Epithelial cell of prostate (primary cell): ENCODE results near the gene PDK4.
"Not testable (repeated sequence)": the region's sequence is repeated elsewhere in the genome, so short reads cannot be mapped to it uniquely, and the experiment has no call there.

ENCODE experiments used
- DNase-seq: peaks from one replicate; pipeline ENCODE4 v3.0.0-alpha.2; 2011; ENCODE audit warnings: low read depth, low spot score
- H3K27ac ChIP-seq: fragments of 450-650 bp; 2 replicates; pipeline ENCODE4 v1.5.1; 2017; ENCODE audit warnings: mild to moderate bottlenecking

Gene PDK4

DNA sequence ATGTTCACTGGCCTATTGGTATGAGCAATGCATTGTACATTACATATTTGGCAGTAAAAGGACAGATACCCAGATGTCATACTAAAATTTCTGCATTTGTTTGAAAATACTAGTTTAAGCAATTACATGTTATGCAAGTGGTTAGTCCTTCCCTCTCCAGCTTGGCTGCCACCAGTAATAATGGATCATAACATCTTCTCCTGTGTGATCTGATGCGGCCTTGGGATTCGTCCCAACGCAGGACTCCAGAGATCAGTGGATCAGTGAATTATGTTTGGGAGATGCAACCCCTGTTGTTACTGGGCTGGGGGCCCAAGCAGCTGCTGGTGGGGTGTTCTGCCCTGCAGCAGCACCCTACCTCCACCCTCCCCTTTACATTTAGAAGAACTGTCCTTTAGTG lies 11.2 kb upstream of the PDK4 start:
- no peak overlapping the region for H3K27ac ChIP-seq
- no peak for DNase-seq

DNA sequence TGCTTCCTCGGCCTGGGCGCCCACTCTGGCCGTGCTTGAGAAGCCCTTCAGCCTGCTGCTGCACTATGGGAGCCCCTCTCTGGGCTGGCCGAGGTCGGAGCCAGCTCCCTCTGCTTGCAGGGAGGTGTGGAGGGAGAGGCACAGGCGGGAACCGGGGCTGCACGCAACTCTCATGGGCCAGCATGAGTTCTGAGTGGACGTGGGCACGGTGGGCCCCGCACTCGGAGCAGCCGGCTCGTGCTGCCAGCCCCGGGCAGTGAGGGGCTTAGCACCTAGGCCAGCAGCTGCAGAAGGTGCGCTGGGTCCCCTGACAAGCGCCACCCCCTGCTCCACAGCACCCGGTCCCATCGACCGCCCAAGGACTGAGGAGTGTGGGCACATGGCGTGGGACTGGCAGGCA lies 9.0 kb upstream of the PDK4 start:
- no peak for DNase-seq
- H3K27ac ChIP-seq: no peak overlapping the region

DNA sequence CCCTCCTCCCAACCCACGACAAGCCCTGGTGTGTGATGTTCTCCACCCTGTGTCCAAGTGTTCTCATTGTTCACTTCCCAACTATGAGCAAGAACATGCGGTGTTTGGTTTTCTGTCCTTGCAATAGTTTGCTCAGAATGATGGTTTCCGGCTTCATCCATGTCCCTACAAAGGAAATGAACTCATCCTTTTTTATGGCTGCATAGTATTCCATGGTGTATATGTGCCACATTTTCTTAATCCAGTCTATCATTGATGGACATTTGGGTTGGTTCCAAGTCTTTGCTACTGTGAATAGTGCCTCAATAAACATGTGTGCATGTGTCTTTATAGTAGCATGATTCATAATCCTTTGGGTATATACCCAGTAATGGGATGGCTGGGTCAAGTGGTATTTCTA lies 8.5 kb upstream of the PDK4 start:
- not testable (repeated sequence) for DNase-seq, H3K27ac ChIP-seq

DNA sequence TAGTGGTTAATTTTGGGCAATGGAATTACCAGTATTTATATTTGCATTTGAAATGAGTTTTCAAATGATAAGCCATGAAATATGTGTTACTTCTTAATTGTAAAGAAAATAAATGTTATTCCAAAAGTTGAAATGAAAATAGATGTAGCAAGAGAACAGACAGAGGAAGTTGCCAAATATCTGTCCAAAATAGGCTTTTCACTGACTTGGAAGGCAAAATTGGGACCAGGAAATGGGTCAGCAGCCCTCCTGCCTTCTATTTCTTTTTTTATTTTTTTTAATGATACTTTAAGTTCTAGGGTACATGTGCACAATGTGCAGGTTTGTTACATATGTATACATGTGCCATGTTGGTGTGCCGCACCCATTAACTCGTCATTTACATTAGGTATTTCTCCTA lies 8.1 kb upstream of the PDK4 start:
- not testable (repeated sequence) for H3K27ac ChIP-seq, DNase-seq

DNA sequence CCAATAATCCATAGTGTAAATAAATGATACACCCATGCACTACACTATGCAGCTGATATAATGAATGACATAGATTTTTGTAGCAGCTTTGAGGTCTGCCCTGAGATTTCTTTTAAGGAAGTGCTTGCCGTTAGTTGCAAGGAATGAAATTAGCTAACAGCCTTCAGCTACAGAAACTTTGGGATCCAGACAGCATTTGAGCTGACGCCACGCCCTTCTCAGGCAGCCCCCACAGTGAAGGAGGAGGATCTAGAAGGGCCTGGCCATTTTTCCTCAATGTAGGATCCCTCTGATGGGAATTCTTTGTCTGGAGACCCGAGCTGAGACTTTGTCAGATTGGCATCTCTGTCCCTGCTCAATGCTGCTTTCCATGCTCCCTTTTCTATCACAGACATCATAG lies 6.1 kb upstream of the PDK4 start:
- no peak overlapping the region for H3K27ac ChIP-seq

DNA sequence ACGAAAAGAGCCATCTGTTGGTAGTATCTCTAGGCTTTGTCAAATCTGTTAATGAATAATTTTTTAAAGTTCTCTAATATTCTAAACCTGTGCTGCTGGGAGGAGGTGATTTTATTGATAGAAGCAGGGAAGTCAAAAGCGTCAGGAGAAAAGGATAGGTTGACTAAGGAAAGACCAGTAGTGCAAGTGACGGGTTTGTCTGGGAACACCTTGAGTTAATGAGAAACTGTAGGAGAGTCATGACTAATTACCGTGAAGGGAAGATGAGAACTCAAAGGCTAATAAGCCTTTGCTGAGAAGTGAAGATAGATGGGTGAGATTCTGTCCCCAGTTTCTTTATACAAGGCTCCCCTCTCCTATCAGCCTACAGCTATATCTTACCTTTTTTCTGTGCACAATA lies 5.0 kb upstream of the PDK4 start:
- no peak for DNase-seq
- H3K27ac ChIP-seq: no peak overlapping the region

More for the DNA sequence above, 6.1 kb upstream of the PDK4 start:
- no peak for DNase-seq

DNA sequence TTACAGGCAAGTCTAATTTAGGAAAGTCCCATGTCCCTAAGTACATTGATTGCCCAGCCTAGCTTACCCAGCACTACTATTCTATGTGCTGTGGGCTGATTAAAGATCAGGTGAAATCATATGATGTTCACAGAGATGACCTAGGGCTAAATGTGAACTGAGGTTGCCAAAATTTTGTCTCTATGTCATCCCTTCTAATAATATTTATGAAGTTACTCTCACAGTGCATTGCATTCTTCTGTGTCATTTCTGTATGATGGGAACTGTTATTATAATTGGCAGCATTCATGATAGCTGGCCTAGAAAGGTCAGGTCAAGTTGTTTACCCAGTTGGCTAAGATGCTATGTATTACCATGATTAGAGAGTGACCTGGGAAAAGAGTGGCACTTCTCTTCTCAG lies 2.8 kb upstream of the PDK4 start:
- H3K27ac ChIP-seq: no peak overlapping the region
- no peak for DNase-seq

DNA sequence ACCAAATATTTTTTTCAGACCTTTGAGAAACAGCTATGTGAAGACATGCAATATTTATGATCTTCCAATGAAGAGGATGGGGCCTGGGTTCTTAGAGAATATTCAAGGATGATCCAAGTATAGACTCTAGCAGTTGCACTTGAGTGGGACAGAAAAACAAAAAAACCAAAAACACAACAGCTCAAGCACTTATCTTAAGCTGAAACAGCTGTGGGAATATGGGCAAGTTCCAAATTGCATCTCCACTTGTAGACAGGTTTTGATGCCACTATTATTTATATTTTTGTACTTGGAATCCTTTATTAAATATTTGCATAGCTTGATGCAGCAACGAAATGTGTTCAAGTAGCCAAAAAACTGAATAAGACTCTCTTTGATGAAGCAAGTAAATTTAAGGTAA lies 2.2 kb upstream of the PDK4 start:
- no peak for DNase-seq
- H3K27ac ChIP-seq: no peak overlapping the region

DNA sequence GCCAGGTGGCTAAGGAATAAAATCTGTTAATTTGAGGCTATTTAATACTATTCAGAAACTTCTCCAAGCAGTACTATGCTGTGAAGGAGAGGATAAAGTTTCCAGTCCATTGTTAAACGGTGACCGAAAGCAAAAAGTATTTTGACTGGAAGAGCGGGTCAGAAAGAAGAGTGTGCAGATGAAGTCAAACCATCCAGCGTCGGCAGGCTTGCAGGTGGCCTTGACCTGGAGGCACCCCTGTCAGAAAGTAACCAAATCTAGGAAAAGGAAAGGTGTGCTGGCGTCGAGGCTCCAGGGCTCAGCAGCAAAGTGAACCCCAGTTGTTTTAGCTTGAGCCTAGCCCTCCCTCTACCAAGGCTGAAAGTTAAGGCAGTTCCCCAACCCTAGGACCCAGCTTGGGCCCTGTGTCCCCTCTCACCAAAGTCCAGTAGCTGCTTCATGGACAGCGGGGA lies 544 bp downstream of the PDK4 start:
- DNase-seq: no peak
- H3K27ac ChIP-seq: no peak overlapping the region

DNA sequence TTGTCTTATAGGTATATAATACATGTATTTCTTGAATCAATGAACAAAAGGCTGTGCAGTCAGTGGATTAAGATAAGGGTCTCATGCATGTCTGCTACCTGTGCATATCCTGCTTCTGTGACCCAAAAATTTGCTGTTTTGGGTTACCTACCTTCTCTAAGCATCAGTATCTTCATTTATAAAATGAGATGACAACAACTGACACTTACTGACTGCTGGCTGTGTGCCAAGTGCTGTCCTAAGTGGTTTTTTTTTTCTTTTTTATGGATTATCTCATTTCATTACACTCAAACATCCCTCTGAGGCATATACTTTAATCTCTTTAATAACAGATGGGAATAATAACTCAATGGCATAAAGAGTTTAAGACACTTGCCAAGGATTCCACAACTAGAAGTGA lies 2.1 kb downstream of the PDK4 start:
- DNase-seq: no peak

DNA sequence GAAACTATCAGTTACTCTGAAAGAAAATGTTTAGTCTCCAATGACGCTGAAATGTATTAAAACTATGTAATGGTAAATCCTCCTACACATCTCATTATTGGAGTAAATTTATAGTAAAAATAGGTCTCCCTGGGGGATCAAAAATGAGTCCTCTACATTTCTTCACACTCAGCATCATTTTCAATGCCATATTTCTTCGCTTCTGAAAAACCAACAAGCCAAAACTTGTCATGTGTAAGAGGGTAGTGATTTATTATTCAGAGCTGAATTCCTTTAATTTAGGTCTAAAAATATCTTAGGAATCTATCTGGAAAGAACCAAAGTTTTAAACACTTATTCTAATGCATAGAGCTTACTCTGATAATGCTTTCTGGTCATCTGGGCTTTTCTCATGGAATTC lies 3.0 kb downstream of the PDK4 start:
- no peak for DNase-seq
- H3K27ac ChIP-seq: no peak overlapping the region

More for the DNA sequence above, 2.1 kb downstream of the PDK4 start:
- H3K27ac ChIP-seq: no peak overlapping the region

DNA sequence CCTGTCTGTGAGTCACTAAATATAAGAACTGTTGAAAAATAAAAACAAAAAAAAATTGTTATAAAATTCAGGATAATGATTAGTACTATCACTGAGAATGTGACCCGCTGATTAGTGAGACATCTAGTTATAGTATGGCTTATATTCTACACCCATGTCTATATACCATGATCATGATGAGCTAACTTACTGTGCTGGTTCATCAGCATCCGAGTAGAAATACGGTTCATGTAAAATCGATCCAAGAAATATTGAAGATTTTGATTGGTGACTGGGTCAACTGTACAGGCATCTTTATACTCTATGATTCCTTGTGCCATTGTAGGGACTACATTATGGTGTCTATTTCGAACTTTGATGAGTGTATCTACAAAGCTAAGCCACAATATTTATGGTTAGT lies 3.7 kb downstream of the PDK4 start:
- no peak overlapping the region for H3K27ac ChIP-seq
- no peak for DNase-seq

DNA sequence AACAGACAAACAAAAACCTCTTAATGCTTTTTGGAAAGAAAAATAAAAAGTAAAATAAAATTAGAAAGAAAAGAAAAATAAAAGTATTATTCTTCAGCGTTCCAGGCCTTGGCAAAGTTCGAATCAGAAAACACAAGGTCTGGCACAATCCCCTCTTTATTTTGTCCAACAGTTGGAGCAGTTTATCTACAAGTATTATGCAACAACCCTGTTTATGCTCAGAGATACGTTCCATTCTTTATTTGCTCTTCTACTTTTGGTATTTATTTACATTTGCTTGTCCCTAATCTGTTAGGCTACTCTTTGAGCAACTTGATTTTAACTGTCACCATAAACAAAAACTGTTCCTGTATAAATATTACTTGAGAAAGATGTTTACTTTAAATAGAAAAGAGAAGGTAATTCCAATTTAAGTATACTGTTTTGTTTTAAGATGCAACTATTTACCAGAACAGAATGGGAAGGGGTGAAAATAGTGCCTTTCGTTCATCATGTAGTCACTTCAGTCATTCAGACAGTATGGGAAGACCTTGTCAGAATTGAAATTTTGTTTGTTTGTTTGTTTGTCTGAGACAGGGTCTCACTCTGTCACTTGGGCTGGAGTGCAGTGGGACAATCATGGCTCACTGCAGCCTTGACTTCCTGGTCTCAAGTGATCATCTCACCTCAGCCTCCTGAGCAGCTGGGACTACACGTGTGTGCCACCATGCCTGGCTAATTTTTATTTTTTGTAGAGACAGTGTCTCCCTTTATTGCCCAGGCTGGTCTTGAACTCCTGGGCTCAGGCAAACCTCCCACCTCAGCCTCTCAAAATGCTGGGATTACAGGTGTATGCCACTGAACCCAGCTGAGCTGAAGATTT lies 5.7 kb downstream of the PDK4 start:
- no peak for DNase-seq
- H3K27ac ChIP-seq: no peak overlapping the region

DNA sequence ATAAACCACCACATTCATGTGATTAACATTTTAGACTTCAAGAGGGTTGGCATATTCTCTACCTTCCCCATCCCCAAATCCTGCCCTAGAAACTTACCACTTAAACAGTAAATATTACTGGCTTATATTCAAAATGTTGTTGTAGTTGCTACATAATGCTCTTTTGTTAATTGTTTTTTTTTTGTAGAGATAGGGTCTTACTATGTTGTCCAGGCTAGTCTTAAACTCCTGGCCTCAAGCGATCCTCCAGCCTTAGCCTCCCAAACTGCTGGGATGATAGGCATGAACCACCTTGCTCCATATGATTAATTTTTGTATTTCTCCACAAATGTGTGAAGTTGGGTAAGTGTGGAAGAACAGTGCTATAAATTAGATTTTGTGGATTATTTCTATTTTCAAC lies 6.5 kb downstream of the PDK4 start:
- H3K27ac ChIP-seq: no peak overlapping the region
- no peak for DNase-seq

DNA sequence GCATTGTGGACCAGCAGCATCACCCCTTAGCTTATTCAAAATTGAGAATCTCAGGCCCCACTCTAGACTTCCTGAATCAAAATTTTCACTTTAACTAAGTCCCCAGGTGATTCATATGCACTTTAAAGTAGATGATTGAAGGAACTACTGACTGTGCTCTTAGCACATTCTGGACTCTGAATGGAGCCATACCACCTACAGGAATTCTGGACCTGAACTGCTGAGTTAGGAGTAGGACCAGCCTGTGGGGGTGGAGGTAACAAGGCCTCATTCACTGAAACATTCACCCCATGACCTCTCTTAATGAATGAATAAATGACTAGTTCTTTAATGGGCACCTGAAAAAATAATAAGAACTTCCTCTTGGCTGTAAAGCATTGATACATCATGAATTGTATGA lies 7.3 kb downstream of the PDK4 start:
- no peak for DNase-seq
- no peak overlapping the region for H3K27ac ChIP-seq

DNA sequence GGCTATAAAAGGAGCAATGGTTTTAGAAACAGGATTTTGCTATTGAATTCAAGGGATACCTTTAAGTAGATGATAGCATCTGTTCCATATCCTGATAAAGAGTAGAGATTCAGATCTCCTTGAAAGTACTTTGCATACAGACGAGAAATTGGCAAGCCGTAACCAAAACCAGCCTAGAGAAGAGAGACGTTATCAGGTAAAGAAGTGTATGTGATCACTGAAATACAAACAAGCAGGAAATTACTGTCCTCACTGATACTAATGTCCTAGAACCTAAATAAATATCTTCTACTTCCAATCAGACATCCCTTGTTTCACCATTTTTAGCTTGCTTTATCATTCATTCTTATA lies 9.4 kb downstream of the PDK4 start:
- no peak overlapping the region for H3K27ac ChIP-seq
- no peak for DNase-seq

DNA sequence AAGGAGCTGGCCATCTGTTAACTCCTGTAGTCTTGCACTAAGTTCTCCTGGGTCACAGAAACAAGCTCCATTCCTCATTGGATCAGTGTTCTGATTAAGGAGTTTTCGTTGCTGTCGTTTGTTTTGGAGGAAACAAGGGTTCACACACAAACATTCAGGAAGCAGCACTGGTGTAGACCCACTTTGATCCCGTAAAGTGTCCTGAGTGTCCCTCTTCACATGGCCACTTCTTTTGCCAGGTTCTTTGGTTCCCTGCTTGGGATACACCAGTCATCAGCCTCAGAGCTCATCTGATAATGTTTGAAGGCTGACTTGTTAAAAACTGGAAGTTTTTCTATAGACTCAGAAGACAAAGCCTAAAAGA lies 10.9 kb downstream of the PDK4 start:
- no peak for DNase-seq
- no peak overlapping the region for H3K27ac ChIP-seq

DNA sequence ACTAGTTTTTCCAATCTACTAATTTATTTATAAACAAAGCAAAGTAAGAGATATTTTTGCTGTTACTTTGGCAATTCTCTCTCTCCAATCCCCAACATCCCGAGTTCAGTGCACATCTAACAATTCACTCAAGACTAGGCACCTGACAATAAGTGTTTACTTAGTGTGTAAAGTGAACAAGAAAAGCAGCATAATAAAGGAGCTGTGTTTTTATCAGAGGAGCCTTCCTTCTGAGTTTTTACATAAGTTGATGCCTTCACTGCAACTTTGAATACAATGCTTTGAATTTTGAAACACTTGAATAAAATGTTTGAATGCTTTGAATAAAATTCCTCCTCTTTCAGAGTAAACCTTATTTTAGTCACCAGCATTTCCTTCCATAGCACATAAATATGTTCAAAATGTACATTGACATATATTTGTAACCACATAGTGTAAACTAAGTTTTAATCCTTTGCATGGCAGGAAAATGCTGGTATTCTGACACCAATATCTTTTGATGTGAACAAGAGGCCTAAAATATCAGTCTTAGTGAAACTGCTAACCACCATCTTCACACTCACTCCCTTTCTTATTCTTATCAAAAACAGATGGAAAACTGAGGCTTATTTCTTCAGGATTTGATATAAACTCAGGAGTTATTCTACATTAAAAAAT lies 11.4 kb downstream of the PDK4 start:
- DNase-seq: no peak
- no peak overlapping the region for H3K27ac ChIP-seq

DNA sequence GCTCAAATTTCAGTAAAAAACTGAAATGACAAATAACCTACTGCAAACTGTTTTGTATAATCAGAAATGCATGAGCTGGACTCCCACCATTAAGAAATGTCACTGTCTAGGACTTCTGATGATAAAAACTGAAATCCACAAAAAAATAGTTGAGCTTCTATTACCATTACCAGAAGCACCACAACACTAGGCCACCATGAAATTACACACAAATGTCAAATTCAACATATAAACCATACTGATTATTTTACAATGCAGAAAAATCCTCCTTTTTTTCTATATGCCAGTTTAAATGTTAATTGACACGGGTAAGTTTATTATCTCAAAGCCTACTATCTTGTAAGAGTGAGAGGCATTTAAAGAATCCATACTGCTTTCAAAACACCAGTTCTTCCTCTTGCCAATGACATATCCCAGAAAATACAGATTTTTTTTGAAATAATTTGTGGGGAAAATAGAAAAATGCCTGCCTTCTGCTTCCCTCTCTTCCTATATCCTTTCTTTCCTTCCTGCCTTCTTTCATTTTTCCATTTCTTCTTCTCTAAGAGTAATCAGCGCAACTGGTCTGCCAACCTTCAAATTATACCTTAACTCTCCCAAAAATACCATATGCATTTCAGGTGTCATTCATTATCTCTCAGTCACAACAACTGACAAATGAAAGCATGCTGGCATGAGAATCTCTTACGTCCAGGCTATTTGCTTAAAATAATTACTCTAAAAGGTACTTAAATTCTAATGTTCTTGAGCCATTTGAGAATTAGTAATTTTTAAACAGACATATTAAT lies 12.3 kb downstream of the PDK4 start:
- DNase-seq: no peak
- H3K27ac ChIP-seq: no peak overlapping the region

DNA sequence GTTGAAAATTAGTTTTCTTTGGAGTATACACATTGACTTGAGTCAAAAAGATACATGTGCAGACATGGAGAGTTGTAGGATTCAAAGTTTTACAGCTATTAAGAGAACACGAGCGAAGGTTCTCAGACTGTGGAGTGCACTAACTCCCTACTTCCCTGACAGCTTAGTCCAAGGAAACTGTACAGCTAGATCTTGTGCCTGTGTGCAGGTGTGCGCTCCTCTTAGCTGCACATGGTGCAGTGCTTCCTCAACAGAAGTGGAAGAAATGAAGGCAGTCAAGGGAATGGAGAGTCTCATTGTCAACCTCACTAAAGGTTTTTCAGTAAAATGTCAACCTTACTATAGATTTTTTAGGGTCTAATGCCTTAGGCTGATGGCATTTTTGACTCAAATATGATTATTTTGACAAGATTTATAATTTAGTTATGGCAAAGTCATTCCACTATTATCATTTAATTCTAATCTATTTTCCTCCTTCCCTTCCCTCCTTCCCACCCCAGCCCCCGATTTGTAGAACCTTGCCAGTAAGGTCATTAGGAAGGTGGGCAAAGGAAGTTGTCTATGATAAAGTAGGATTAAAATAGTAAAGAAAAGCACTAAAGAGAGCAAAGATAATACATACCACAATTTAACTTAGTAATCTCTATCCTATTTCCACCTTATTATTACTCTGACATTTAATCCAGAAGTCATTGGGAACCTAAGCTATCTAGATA lies 13.6 kb downstream of the PDK4 start:
- no peak for DNase-seq
- H3K27ac ChIP-seq: no peak overlapping the region

DNA sequence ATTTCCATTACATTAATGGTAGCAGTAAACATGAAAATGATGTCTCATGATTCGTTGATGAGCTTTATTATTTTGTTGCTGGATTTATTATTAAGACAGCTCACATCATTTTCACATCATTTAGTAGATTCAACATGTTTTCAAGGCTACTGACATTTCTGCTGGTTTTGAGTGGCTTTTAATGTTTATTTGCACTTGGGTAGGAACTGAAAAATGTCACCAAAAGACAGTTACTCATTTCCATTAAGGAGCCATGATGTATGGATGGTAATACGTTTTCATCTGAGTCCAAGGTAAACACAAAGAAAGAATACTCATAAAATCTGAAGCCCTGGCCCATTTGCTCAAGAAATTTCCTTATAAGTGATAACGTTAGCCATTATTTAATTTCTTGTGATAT lies 14.8 kb downstream of the PDK4 start:
- H3K27ac ChIP-seq: no peak overlapping the region
- DNase-seq: no peak
